ENCODE data around the gene GSG1L. TPM values are rescaled to one million over a fixed set of nuclear protein-coding genes. Genes with fewer than 3 reads are reported as not detected.

The GSG1L gene
- total RNA-seq, 2 experiments from 2014 or later = not detected

GRCh38 chr16:28085389-28086171 lies 22.1 kb upstream of the GSG1L start:
- H3K36me3 Mint-ChIP-seq (ENCODE audit: low read depth) = no peaks in the 10 kb centered on the region
- H3K27ac Mint-ChIP-seq = no peak overlapping the region
- TF ChIP-seq CTCF (IDR thresholded peaks at IDR 0.05) = no peak
- POLR2A ChIA-PET = interaction anchor here (1.5 kb wide), 1 partner anchor 9 kb away, joined by 3 read pairs; no protein-coding TSS in a partner anchor
- H3K9me3 Mint-ChIP-seq = no peaks in the 10 kb centered on the region
- peaks cover 4% of the 10 kb centered on the region for H3K4me1 Mint-ChIP-seq (ENCODE audit: low read depth)
- CTCF ChIA-PET = interaction anchor here (1.2 kb wide), 1 partner anchor 15 kb away, joined by 3 read pairs; no protein-coding TSS in a partner anchor
- H3K27me3 Mint-ChIP-seq = no peaks in the 10 kb centered on the region
- ATAC-seq = no peak
- DNase-seq = no peak
- intact Hi-C loops (cut with micrococcal nuclease) = no loop called here
- no peak overlapping the region for H3K4me3 Mint-ChIP-seq

DNA sequence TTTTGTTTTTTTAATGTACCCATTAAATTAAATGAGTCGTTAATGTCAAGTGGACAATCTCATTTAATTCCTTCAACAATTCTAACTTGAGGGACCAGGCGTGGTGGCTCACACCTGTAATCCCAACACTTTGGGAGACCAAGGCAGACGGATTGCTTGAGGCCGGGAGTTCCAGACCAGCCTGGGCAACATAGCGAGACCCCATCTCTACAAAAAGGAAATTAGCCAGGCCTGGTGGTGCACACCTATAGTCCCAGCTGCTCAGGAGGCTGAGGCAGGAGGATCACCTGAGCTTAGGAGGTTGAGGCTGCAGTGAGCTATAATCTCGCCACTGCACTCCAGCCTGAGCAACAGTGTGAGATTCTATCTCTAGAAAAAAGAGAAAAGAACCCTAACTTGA lies 20.7 kb upstream of the GSG1L start:
- H3K9me3 Mint-ChIP-seq = no peaks in the 10 kb centered on the region
- CTCF ChIA-PET = interaction anchor here (0.6 to 1.2 kb wide), 2 partner anchors 13 to 133 kb away, joined by 3 read pairs; no protein-coding TSS in a partner anchor
- intact Hi-C loops (cut with micrococcal nuclease) = no loop called here

DNA sequence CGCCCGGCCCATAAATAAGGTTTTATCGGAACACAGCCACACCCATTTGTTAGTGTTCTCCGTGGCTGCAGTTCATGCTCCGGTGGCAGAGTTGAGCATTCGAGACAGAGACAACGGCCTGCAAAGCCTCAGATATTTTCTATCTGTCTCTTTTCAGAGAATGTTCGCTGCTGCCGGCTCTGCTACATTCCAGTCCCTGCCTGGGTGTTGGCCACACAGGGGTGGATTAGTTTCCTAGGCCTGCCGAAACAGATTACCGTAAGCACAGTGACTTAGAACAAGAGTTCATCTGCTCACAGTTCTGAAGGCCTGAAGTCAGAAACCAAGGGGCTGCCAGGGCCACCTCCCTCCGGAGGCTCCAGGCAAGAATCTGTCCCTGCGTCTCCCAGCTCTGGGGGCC lies 19.1 kb upstream of the GSG1L start:
- H3K36me3 Mint-ChIP-seq (ENCODE audit: low read depth) = no peaks in the 10 kb centered on the region
- H3K4me3 Mint-ChIP-seq = no peak overlapping the region
- intact Hi-C loops (cut with micrococcal nuclease) = no loop called here
- no peaks in the 10 kb centered on the region for H3K27me3 Mint-ChIP-seq
- DNase-seq (no peak), ATAC-seq (no peak)
- no peak overlapping the region for H3K27ac Mint-ChIP-seq
- TF ChIP-seq CTCF (IDR thresholded peaks at IDR 0.05) = no peak
- POLR2A ChIA-PET = no interaction called here
- H3K4me1 Mint-ChIP-seq (ENCODE audit: low read depth) = no peaks in the 10 kb centered on the region
- no peaks in the 10 kb centered on the region for H3K9me3 Mint-ChIP-seq
- CTCF ChIA-PET = no interaction called here

More for the DNA sequence above, 20.7 kb upstream of the GSG1L start:
- DNase-seq (no peak), ATAC-seq (no peak)
- TF ChIP-seq CTCF (IDR thresholded peaks at IDR 0.05) = no peak
- Mint-ChIP-seq H3K4me1 (ENCODE audit: low read depth) (no peaks in the 10 kb centered on the region), H3K27me3 (no peaks in the 10 kb centered on the region), H3K27ac (no peak overlapping the region), H3K4me3 (no peak overlapping the region), H3K36me3 (ENCODE audit: low read depth) (no peaks in the 10 kb centered on the region)
- POLR2A ChIA-PET = no interaction called here

DNA sequence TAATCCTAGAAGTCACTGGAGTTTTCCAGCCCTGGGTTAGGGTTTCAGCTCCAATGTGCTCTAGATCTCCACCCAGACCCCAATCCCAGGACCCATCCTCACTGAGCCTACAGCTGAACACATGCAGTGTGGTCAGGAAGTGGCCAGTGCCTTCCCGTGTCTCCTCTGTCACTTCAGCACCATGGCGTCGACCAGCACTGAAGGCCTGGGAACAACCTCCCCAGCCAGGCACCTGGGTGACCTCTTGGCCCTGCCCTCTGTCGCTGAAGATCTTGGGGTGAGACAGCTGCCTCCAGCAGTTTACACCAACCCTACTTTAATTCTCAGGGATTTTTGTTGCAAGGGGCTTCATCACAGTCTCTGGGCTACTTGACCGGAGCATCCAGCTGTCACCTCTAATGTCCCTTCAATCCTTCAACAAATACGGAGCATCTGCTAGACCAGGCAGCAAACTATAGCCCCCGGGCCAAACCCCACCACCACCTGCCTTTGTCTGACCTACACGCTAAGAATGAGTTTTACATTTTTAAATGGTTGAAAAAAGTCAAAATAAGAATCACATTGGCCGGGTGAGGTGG lies 18.0 kb upstream of the GSG1L start:
- H3K4me1 Mint-ChIP-seq (ENCODE audit: low read depth) = no peaks in the 10 kb centered on the region
- H3K36me3 Mint-ChIP-seq (ENCODE audit: low read depth) = no peaks in the 10 kb centered on the region
- ATAC-seq (no peak), DNase-seq (no peak)
- no peak for TF ChIP-seq CTCF (IDR thresholded peaks at IDR 0.05)
- no peaks in the 10 kb centered on the region for H3K27me3 Mint-ChIP-seq
- CTCF ChIA-PET = interaction anchor here (2.2 kb wide), 1 partner anchor 11 kb away, joined by 18 read pairs; no protein-coding TSS in a partner anchor
- H3K4me3 Mint-ChIP-seq = no peak overlapping the region
- intact Hi-C loops (cut with micrococcal nuclease) = no loop called here
- no peak overlapping the region for H3K27ac Mint-ChIP-seq
- no peaks in the 10 kb centered on the region for H3K9me3 Mint-ChIP-seq
- POLR2A ChIA-PET = no interaction called here

- DNase-seq (no peak), ATAC-seq (no peak)
- Mint-ChIP-seq H3K27ac (no peak overlapping the region), H3K36me3 (ENCODE audit: low read depth) (no peaks in the 10 kb centered on the region), H3K9me3 (no peaks in the 10 kb centered on the region), H3K27me3 (no peaks in the 10 kb centered on the region), H3K4me3 (no peak overlapping the region), H3K4me1 (ENCODE audit: low read depth) (no peaks in the 10 kb centered on the region)
- ChIA-PET POLR2A (no interaction called here), CTCF (no interaction called here)
- intact Hi-C loops (cut with micrococcal nuclease) = no loop called here
- no peak for TF ChIP-seq CTCF (IDR thresholded peaks at IDR 0.05)
Observed at GRCh38 chr16:28078261-28078660, 14.7 kb upstream of the GSG1L start.

All from activated CD8-positive, alpha-beta T cell treated with anti-CD3 and anti-CD28 coated beads for 36 hours (primary cell).